Measurements from ENCODE around the gene ABCA3. TPM values are rescaled to one million over a fixed set of nuclear protein-coding genes. Genes with fewer than 3 reads are reported as not detected.

Gene ABCA3
- total and polyA plus RNA-seq, 11 donors = 6.7 to 16.5 (median 9.6) TPM

DNA sequence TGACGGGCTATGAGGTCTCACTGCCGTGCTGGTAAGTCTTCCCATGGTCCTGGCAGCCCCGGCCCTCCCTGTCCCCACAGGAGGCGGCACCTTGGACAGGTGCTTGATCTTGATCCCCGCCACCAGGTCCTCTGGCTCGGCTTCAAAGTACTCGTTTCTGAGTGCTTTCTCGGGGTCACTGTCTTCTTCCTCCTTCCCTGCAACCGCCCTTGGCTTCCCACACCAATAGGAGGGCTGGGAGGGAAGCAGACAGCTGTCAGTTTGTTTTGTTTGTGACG is 40.7 kb downstream of the ABCA3 start:
- Histone ChIP-seq H3K9me3 (no peaks in the 10 kb centered on the region), H3K4me3 (no peak overlapping the region), H3K27me3 (no peaks in the 10 kb centered on the region), H3K36me3 (peaks cover 0 to 25% (median 16%) of the 10 kb centered on the region in 9 donors), H3K4me1 (no peaks in the 10 kb centered on the region), H3K27ac (no peak overlapping the region)
- TF ChIP-seq POLR2A (IDR thresholded peaks at IDR 0.05) = no peak
- TF ChIP-seq CTCF (IDR thresholded peaks at IDR 0.05) = no peak
- WGBS, 4 donors = 75 to 84% (median 79%) methylated on average over 8 to 10 of the region's 10 CpGs
- intact Hi-C loops (cut with DNase I) = loop anchor here in 2 of 10 donors (5.0 to 10.0 kb wide), 3 partner anchors 65 to 205 kb away; no protein-coding TSS in a partner anchor
- no peak for DNase-seq
- ATAC-seq = no peak

DNA sequence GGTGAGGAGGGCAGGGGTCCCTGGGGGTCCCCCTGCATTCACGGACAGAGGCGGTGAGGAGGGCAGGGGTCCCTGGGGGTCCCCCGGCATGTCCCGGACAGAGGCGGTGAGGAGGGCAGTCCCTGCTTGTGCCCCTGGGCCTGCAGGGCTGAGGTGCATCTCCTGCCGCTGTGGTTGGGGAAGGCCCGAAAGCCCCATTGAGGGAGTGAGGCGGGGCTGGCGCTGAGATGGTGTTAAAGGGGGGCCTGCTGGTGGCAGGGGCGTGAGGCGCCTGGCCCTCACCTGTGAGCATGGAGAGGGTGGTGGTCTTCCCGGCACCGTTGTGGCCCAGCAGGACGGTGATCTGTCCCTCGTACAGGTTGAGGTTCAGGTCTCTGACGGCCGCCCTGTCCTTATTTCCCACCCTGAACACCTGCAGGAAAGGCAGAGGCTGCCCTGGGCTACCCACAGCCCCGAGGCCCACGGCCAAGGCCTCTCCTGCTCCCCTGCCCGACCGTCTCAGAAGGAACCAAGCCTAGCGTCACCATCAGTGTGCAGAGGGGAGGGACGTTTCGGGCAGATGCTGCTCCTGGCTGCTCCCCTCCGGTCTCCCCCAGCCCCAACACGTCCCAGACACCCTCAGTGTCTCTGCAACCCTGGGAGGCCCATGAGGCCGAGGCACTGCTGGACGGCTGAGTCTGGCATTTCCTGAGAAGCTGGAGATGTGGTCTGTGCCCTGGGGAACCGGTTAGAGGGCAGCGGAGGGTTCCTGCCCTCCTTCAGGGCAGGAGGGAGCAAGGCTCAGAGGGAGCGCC is 41.2 kb downstream of the ABCA3 start:
- H3K27ac ChIP-seq = no peak overlapping the region
- peaks cover 0 to 30% (median 16%) of the 10 kb centered on the region in 9 donors for H3K36me3 ChIP-seq
- WGBS, 4 donors = 82 to 89% (median 89%) methylated on average over 23 to 31 of the region's 31 CpGs
- intact Hi-C loops (cut with DNase I) = loop anchor here in 2 of 10 donors (5.0 to 10.0 kb wide), 2 partner anchors 198 to 205 kb away; no protein-coding TSS in a partner anchor
- no peaks in the 10 kb centered on the region for H3K4me1 ChIP-seq
- no peak overlapping the region for H3K4me3 ChIP-seq
- H3K9me3 ChIP-seq = no peaks in the 10 kb centered on the region
- DNase-seq (no peak), ATAC-seq (no peak)
- no peaks in the 10 kb centered on the region for H3K27me3 ChIP-seq
- TF ChIP-seq POLR2A (IDR thresholded peaks at IDR 0.05) (no peak), CTCF (IDR thresholded peaks at IDR 0.05) (no peak)

DNA sequence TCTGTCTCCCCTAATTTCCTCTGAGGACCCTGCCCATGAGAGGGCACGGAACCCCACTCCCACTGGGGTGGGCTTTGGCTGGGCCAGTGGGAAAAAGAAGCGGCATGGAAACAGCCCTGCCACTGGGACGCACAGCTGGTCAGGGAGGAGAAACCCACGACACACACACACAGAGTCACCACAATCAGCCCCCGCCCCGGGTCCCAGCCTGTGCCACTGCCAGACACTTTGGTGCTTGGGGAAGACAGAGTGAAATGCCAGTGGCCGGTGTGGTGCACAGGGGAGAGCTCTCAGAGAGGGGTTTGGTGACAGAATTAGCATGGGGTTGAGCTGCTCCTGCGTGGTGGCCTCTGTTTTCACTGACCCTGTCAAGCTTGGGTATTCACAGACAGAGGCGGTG is 41.9 kb downstream of the ABCA3 start:
- intact Hi-C loops (cut with DNase I) = loop anchor here in 2 of 10 donors (5.0 to 10.0 kb wide), 2 partner anchors 199 to 206 kb away; no protein-coding TSS in a partner anchor
- no peaks in the 10 kb centered on the region for H3K9me3 ChIP-seq
- ATAC-seq = no peak
- no peak overlapping the region for H3K4me3 ChIP-seq
- no peak for DNase-seq
- WGBS, 4 donors = 92 to 99% (median 96%) methylated on average over 7 to 9 of the region's 9 CpGs
- peaks cover 0 to 35% (median 16%) of the 10 kb centered on the region in 9 donors for H3K36me3 ChIP-seq
- no peak overlapping the region for H3K27ac ChIP-seq
- TF ChIP-seq CTCF (IDR thresholded peaks at IDR 0.05) (no peak), POLR2A (IDR thresholded peaks at IDR 0.05) (no peak)
- no peaks in the 10 kb centered on the region for H3K27me3 ChIP-seq
- H3K4me1 ChIP-seq = no peaks in the 10 kb centered on the region

DNA sequence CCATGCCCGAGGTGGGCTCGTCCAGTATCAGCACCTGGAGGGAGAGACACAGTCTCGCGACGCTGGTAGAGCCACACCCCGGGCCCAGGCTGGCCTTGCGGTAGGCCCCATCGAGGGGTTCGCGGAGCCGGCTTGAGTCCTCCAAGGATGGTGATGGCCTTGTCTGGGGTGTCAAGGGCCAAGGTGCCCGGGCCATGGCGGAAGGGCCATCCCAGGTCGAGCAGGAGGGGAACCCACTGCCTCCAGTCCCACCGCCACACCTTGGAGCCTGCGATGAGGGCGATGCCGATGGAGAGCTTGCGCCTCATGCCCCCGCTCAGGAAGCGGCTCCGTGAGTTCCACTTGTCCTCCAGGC is 43.0 kb downstream of the ABCA3 start:
- DNase-seq = no peak
- Histone ChIP-seq H3K36me3 (peaks cover 0 to 42% (median 16%) of the 10 kb centered on the region in 9 donors), H3K27ac (no peak overlapping the region), H3K9me3 (no peaks in the 10 kb centered on the region), H3K4me1 (no peaks in the 10 kb centered on the region), H3K27me3 (no peaks in the 10 kb centered on the region), H3K4me3 (no peak overlapping the region)
- intact Hi-C loops (cut with DNase I) = loop anchor here in 2 of 10 donors (5.0 to 10.0 kb wide), 2 partner anchors 200 to 207 kb away; no protein-coding TSS in a partner anchor
- no peak for ATAC-seq
- 97 to 99% (median 98%) methylated on average over 9 to 22 of the region's 22 CpGs for WGBS, 4 donors
- TF ChIP-seq CTCF (IDR thresholded peaks at IDR 0.05) (no peak), POLR2A (IDR thresholded peaks at IDR 0.05) (no peak)
